Muscle of back (tissue), 11 donors: ENCODE measurements around the gene IQSEC3. TPM values are rescaled to one million over a fixed set of nuclear protein-coding genes. Genes with fewer than 3 reads are reported as not detected.

Experiments
- DNase-seq, 3 donors: peaks; one replicate each; pipeline versions ENCODE4 v3.0.0 to v3.0.0-alpha.2; 2013
- polyA plus RNA-seq, 10 donors: library from polyadenylated mRNA; unstranded; fragments of 120-200 nt; gene quantifications; one replicate each; pipeline ENCODE4 v1.2.1, GENCODE V29; 2013; ENCODE audit not compliant: insufficient read length in 10 of 10

Gene IQSEC3
- polyA plus RNA-seq, 10 donors = 2.1 to 4.5 (median 2.7) TPM

DNA sequence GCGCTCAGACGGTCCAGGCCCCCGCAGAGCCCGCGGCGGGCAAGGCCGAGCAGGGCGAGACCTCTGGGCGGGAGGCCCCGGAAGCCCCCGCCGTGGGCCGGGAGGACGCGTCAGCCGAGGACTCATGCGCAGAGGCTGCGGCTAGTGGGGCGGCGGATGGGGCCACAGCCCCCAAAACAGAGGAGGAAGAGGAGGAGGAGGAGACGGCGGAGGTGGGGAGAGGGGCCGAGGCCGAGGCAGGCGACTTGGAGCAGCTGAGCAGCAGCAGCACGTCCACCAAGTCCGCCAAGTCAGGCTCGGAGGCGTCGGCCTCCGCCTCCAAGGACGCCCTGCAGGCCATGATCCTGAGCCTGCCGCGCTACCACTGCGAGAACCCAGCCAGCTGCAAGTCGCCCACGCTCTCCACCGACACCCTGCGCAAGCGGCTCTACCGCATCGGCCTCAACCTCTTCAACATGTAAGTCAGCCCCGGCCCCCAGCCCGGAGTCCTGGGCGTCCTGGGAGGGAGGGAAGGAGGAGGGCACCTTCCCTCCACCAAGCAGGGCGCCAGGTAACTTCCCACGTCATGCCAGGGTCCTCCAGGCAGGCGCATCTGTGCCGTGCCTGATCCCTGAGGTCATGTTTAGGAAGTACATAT lies 72.4 kb downstream of the IQSEC3 start:
- DNase-seq = peak in 2 of 3 donors; percentile 38 to 69

DNA sequence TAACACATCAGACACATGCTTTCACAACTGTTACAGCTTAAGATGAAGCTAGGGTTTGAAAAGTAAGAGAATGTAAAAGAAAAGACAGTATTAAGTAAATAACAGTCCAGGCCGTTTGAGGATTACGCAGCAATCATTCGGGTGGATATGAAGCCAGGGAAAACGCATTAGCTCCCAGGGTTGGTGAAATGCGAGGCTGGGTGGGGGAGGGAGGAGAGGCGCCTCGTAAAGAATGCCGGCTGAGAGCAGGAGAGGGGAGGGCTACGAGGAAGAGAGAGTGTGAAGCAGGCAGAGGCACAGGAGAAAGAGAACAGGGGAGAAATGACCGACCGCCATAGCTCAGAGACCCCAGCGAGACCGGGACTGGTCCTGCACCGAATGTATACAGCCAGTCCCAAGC lies 73.0 kb downstream of the IQSEC3 start:
- DNase-seq = peak in 2 of 3 donors; percentile 18 to 55

DNA sequence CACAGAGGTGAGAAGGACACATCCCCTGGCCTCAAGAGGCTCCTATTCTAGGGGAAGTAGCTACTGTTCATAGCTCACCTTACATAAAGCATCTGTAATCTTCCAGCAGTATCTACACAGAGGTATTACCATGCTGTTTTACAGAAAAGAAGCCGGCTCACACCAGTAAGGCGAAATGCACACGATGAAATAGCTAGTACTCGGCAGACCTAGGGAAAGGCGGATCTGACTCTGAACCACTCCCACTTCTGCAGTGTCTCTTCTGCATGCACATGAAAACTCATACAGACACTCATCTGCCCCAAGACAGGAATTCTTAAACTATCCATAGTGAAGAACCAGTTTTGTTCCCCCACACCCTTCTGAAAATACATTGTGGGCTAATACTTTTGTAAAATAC lies 73.6 kb downstream of the IQSEC3 start:
- no peak for DNase-seq

DNA sequence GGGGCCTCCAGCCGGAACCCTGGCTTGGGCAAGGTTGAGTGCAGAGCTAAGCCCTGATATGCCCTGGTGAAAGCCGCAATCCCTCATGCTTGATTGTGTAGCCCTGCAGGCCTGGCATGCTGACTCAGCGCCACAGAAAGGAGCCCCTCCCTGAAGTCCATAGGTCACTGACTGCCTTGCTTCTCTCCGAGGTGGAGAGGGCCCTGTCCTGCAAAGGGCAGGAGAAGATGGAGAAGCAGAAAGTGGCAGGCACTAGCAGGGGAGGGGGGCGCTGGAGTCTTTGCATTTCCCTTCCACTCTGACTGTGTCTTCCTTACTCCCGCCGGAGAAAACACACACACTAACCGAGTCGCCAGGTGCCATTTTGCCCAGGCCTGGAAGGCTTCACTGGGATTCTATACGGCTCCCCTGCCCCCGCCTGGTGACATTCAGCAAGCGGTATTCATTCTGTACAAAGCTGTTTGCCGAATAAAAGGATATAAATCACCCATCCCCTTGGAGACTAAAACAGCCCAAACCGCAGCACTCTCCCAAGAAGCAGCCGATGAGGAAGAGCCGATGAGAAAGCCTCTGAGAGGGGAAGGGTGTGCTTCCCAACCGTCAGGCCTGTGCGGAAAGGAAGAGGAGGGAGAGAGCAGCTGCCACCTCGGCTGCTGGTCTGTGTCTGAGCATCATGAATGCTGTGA lies 77.5 kb downstream of the IQSEC3 start:
- no peak for DNase-seq

DNA sequence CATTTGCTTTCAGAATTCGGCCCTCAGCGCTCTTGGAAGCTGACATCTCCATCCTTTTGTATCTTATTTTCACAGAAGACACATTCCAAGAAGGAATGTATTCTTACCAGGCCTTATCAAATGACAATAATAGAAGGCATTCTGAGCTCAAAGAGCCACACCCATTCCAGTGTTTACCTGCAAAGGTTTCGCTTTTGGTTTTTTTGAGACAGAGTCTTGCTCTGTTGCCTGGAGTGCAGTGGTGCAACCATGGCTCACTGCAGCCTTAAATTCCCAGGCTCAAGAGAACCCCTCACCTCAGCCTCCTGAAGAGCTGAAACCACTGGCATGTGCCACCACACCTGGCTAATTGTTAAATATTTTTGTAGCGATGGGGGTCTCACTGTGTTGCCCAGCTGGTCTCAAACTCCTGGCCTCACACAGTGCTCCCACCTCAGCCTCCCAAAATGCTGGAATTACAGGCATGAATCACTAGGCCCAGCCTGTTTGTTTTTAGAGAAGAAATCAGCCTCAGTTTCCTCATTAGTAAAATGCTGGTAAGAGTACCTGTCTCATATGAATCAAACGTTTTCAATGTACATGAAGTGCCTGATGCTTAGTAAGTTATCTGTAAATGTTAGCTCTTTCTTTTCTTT lies 78.2 kb downstream of the IQSEC3 start:
- no peak for DNase-seq

DNA sequence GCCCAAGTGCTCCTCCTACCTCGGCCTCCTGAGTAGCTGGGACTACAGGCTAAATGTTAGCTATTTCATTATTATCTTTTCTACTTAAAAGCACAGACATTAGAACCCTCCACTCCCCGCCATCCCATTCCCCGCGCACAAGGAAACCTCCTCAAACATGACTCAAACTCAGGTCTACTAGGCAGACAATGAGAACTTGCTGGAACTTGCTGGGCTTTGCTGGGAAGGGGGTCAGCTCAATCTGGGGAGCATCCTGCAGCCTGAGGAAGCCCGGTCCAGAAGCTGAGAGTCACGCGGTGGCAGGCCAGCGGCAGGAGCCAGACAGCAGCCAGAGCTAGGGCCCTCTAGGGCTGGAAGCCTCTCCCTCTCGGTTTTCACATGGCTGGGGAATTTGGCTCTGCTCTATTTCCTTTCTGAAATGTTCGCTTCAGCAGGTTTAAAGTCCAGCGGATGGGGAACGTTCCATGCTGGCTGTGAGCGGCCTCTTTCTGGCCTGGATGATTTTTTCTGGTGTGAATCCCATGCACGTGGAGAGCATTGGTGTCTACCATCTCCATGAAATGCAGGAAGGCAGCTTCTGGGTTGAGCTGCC lies 78.9 kb downstream of the IQSEC3 start:
- peak in 1 of 3 donors; percentile 39 for DNase-seq

DNA sequence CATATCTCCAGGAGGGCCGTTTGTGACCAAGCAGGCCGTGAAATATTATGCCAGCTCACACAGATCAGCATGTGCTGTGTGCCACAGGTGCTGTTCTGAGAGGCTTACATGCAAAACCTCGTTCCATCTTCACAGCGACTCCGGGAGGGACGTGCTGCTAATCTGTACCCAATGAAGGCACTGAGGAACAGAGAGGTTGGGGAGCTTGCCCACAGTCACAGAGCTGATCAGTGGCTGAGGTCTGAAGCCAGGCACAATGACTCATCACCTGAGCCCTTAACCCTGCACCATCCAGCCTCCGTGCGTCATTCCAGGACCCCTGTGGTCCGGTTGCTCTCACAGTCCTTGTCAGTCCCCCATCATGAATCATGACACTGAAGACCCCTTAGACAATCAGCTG lies 80.7 kb downstream of the IQSEC3 start:
- DNase-seq = no peak

DNA sequence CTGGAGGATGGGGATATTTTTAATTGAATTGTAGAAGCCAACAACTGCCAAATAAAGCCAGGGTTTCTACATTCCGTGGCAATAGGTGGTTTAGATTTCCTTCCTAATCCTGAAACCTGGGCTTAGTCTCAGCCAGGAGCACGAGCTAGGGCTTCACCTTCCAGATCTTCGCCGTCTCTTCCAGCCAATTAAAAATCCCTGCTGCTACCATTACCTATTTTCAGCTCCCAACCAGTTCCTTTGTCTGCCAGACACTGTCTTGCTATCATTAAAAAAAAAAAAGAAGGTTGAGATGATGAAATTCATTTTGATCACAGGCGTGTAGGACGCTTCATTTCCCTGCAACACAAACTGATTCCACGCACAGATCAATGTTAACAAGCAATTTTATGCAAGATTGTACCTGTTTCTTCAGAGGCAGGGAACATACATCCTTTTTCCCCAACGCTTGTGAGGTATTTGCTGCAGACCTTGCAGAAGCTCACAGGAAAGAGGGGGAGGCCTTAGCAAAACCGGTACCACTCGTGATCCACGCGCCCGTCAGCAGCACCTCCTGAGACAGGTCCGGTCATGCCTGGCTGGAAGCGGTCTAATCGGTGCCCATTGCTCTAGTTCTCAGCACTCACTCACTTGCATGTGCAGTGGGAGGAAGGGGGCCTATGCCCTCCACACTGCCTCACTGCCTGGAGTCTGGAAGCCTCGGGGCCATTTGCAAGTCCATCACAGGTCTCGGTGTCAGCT lies 82.3 kb downstream of the IQSEC3 start:
- no peak for DNase-seq

DNA sequence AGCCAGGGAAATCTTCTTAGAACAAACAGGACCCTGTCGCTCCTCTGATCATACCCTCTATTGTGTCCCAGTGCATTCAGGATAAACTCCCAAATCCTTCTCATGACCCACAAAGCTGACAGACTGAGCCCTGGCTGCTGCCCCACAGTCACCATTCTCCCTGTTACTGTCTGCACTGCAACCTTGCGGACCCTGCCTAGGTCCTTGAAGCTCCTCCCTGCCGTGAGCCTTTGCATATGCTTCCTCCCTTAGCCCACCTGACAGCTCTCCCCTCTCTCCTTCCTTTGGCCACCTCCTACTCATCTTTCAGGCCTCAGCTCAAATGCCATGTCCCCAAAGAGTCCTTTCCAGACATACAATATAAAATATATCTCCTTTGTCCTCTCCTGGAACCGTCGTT lies 85.0 kb downstream of the IQSEC3 start:
- no peak for DNase-seq

DNA sequence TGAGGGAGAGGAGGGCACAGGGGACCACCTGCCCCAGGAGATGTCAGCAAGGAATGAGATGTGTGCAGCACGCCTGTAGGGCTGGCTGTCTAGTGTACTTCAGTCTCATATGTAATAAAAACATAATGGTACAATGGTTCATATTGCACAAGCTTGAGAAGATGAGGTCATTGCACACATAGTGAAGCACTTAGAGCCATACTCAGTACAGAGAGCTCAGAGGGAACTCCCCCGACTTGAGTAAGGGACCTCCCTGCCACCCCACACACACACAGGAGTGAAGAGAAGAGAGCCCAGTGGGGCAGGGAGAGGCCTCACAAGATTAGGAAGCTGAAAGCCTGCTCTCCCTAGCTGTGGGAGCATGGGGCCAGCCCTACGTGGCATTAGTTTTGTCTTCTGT lies 85.9 kb downstream of the IQSEC3 start:
- DNase-seq = no peak

DNA sequence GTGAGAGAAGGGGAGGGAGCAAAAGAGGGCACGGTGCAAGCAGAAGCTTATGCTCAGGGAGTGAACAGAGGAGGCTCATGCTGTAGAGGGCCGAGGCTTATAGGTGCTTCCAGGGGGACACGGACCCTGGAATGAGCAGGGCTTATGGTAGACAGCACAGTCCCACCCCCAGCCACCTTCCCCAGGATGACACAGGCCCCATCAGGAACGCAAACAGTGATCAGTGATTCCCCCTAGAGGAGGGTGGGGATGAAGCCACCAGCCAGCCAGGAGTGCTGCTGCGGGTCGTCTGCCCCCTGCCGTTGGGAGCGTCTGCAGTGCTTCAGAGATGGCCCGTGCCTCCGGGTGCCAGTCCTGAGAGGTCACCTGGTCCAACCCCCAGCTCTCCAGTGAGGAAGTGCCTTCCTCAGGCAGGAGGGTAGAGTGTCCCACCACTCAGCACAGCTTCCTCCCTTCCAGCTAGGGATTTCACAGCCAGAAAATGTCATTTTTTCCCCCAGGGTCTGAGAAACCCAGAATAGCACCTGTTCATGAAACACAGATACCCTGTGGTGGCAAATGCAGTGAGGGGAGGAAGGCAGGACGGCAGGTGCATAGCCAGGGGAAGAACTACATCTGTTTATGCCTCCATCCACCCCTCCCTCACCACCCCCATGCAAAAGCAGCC lies 86.6 kb downstream of the IQSEC3 start:
- peak in 1 of 3 donors; percentile 47 for DNase-seq

DNA sequence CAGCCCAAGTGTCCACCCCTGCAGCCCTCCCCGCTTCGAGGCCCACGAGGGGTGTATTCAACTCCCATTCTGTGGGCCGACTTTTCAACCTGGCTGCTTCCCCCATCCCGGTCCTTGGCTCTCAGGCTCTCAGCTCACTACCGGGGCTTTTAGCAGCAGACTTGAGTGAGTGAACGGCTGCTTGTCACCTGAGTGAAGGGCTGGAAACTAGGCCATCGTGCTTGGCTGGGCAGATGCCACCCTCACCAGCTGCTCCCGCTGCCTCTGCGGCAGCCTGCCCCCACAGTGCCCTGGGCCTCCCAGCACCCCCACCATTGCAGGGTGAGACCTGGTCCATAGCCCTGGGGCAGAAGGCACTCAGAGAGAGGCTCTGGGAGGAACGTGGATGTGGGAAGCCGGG lies 87.5 kb downstream of the IQSEC3 start:
- DNase-seq = no peak

DNA sequence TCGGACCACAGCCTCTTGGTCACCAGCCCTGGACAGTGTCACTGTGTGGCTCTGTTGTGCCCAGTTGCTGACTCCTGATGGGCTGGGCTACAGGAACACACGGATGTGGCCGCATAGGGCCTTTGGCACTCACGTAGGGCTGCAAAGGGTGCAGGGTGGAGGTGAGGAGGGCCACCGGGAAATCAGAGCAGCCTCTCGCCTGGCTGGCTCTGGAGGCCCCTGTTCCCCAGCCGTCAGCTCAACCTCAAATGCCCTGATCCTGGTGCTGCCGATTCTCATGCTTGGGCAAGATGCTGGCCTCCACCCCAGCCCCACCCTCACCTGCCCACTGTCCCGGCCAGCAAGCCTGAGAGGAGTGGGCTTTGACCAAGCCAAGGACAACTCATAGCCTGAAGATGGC lies 88.4 kb downstream of the IQSEC3 start:
- no peak for DNase-seq

DNA sequence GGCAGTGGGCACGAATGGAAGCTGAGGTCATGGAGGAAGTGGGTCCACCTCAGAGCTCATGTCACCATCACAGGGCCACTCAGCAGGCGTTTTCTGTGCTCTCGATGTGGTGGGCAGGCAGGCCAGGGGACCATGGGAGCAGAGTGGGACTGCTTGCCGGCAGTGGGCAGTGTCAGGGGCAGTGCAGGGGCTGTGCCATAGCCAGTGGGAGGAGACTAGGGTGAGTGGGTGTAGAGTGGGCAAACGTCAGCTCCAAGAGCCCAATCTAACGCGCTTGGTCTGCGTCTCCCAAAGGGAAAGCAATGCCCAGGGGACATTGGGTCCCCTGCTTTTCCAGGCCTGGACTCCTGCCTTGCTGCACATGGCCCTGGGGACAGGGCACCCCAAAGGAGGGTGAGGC lies 89.1 kb downstream of the IQSEC3 start:
- no peak for DNase-seq

DNA sequence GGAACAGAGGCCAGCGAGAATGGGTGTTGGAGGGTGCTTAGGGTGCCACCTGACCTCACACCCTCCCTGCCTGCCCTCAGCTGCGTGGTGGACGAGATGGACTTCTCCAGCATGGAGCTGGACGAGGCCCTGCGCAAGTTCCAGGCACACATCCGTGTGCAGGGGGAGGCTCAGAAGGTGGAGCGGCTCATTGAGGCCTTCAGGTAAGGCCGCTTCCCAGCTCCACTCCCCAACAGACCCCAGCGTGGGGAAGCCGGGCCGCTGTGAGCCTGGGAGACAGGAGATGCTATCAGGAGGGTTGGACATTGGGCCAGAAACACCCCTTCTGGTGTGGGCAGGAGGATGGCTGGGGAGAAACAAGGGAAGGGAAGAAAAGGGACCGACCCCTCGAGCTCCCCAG lies 90.4 kb downstream of the IQSEC3 start:
- no peak for DNase-seq

DNA sequence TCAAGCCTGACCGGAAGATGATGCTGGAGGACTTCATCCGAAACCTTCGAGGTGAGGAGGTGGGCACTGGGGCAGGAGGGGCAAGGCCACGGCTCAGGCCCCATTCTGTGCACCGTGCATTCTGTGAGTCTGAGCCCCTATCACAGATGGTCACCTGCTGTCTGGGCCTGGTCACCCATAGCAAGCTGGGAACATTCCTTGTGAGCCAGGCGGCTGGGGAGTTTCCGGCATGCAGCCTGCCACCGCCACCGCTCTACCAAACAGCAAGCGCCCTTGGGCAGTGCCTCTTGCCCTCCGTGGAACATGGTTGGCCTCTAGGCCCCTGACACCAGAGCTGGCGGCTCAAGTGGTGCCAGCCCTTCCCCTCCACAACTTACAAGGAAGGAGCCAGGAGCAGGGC lies 91.1 kb downstream of the IQSEC3 start:
- no peak for DNase-seq

DNA sequence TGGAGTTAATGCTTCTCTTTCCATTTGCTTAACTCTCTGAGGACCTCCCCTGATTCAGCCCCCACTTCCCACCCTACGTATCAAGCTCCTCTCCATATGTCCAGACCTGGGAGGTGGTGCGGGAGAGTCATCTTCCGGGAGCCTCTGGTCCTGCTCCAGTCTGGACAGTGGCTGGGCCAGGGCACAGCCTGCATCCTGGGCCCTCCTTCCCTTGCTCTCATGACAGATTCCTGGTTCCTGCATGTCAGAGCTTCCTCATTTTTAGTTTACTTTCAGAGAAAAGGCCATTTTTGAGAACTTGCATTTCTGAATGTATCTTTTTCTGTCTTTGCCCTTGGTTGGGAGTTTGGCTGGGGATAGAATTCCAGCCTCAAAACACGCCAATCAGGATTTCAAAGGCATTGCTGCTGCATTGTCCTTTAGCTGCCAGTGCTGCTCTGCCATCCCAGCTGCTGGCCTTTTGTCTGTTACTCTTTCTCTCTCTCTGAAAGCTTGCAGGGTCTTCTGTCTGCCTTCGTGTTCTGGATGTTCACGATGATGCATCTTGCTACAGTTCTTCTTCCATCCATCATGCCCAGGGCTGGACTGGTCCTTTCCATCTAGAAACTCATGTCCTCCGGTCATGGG lies 92.7 kb downstream of the IQSEC3 start:
- no peak for DNase-seq

DNA sequence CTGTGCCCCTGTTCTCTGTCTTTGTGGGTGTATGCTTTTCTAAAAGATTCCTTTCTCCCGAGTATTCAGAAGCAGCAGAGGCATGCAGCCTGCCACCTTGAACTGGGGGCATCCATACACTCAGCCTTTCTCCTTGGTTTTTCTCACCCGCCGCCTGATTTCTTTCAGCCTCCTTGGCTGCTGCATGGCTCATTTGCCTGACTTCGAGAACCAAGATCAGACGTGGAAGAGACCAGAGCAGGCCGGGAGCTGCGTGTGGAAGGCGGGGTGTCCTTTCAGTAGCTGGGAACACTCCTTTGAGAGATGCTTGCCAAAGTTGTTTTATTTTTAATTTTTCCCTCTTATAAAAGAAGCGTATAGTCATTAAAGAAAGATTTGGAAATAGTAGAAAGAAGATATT lies 94.3 kb downstream of the IQSEC3 start:
- DNase-seq = no peak

DNA sequence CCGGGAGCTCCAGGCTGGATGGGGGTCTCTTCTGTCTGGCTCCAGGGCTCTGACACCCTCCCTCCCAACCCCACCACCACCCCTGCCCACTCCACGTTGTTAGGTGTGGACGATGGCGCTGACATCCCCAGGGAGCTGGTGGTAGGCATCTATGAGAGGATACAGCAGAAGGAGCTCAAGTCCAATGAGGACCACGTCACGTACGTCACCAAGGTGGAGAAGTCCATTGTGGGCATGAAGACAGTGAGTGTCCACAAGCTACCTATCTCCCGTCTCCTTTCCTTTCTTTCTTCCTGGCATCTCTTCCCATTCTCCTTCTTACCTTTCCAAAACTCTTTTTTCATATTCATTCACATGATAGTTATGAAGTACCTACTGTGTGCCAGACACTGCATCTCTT lies 95.3 kb downstream of the IQSEC3 start:
- DNase-seq = no peak

DNA sequence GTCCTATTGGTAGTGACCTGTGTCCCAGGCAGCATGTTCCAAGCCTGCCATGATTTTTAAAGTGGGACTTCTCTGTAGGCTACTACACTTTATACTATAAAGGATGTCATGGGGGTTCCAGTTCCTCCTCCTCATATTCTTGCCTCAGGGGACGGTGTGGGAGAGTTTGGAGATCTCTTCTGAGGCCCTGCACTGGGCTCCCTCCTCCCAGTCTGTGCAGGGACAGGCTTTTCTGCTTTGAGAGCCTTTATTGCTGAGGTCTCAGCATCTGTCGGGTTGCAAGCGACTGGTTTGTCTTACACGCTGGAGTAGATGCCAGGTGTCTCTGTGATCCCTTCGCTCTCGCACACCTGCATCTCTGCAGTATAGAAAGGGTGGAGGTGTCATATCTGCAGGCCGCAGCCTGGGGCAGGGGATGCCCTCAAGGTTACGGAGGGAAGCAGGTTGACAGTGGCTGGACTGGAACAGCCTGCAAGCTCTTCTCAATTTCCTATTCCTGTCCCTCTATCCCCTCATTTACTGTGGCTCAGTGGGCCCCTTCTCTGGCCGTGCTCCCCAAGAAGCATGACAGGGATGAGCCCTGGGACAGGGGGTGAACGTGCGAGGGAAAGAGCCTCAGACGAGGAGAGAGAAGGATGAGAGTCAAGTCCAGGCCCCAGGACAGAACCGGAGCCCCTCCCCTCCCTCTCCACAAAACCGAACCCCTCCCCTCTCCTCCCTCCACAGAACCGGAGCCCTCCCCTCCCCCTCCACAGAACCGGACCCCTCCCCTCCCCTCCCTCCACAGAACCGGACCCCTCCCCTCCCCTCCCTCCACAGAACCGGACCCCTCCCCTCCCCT lies 96.1 kb downstream of the IQSEC3 start:
- no peak for DNase-seq
